AG10803 (cell line): Measurements from ENCODE around the gene STK39.

Experiments
- DNase-seq: peaks from one replicate; pipeline ENCODE4 v3.0.0; 2010; ENCODE audit warnings: low read depth
- H3K4me3 ChIP-seq: 2 replicates; pipeline ENCODE4 v1.5.1; 2011; ENCODE audit warnings: mild to moderate bottlenecking, low read length, control low read depth
- TF ChIP-seq, protein P1 (sequence below): conservative IDR thresholded peaks from 2 replicates; pipeline ENCODE4 v1.5.1; 2011; ENCODE audit warnings: mild to moderate bottlenecking, low read length, control low read depth, inconsistent platforms

The STK39 gene

DNA sequence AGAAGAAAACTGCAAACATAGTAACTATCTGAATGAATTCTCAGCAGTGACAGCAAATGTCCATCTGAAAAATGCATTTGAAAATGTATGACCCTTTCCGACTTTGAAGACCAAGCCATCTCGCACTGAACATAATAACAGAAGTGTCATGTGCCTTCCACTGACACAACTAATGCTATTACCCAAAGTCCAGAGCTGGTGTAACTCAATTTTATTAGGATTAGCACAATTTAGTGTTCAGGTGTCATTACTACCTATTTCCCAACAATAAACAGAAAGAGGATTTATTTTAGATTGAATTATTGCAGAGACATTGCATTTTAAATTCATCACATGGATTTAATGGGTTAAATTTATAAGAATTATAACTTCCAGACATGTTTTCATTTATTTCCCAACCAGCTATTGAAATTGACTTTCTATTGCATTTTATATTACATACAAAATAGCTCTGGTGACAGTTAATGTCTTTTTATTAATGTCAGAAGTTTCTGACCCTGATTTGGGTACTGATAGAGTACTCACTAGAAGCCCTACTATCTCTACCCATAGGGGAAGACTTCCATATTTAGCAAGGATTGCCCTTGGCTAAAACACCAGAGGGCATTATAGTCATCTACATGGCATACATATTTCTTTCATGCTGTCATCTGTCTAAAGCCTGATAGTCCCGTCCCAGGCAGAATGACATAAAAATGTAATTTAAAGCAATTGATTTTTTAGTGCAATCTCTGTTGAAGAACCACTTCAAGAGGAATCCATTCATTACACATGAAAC lies 7.0 kb upstream of the STK39 start:
- peak; percentile 26 for DNase-seq
- TF ChIP-seq, protein P1, sequence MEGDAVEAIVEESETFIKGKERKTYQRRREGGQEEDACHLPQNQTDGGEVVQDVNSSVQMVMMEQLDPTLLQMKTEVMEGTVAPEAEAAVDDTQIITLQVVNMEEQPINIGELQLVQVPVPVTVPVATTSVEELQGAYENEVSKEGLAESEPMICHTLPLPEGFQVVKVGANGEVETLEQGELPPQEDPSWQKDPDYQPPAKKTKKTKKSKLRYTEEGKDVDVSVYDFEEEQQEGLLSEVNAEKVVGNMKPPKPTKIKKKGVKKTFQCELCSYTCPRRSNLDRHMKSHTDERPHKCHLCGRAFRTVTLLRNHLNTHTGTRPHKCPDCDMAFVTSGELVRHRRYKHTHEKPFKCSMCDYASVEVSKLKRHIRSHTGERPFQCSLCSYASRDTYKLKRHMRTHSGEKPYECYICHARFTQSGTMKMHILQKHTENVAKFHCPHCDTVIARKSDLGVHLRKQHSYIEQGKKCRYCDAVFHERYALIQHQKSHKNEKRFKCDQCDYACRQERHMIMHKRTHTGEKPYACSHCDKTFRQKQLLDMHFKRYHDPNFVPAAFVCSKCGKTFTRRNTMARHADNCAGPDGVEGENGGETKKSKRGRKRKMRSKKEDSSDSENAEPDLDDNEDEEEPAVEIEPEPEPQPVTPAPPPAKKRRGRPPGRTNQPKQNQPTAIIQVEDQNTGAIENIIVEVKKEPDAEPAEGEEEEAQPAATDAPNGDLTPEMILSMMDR: no peak; the same call in 1 of the 2 replicates
- H3K4me3 ChIP-seq: no peak overlapping the region

GRCh38 chr2:168253379-168253778 lies 6.0 kb upstream of the STK39 start:
- TF ChIP-seq, protein P1: no peak
- no peak for DNase-seq
- no peak overlapping the region for H3K4me3 ChIP-seq

DNA sequence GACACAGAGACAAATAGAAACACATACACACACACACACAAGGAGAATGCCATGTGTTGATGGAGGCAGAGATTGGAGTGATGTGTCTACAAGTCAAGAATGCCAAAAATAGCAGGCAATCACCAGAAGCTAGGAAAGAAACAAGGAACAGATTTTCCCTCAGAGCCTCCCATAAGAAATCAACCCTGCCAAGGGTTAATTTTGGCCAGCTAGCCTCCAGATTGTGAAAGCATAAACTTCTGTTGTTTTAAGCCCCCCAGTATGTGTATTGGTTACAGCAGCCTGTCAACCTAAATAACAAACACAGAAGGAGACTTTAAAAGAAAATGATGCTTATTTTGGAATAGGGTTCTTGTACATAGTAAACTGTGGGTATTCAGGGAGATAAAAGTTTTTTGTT lies 5.6 kb upstream of the STK39 start:
- TF ChIP-seq, protein P1: no peak
- DNase-seq: no peak
- no peak overlapping the region for H3K4me3 ChIP-seq

DNA sequence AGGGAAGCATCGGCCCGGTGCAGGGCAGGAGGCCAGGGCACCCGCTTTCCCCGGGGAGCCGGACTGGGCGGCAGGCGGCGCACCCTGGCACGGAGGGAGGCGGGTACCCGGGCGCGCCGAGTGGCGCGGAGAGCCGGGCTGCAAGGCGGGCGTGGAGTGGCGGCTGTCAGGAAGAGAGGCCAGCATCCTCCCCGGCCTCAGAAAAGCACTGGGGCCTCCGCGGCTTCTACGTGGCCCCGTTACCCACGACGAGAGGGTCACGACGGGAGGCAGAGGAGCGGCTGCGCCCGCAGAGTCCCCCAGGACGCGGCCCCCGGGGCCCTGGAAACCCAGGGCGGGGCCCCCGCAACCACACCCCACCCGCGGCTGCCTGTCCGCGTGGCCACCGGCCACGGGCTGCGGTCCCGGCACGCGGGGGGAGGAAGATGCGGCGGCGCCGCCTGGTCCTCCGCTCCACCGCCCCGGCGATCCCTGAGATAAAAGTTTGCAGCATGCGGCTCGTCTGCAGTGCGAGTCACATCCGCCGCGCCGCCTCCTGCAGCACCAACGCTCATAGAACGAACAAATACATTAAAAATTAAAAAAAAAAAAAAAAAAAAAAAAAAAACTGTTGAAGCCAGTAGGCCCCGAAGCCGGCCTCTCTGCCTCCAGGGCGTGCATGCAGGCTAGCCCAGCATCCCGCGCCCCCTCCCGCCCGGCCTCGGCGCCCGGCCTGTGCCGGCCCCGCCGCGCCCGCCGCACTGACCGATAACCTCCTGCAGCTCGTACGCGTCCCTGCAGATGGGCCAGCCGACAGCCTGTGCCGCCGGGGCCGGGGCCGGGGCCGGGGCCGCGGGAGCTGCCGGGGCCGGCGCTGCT lies 683 bp downstream of the STK39 start:
- DNase-seq: peak; percentile 61
- peak overlapping the region; percentile 74 for H3K4me3 ChIP-seq
- TF ChIP-seq, protein P1: peak; percentile 24

GRCh38 chr2:168246072-168246482 lies 1.3 kb downstream of the STK39 start:
- TF ChIP-seq, protein P1: no peak
- no peak for DNase-seq
- H3K4me3 ChIP-seq: peak overlapping the region; percentile 74

- DNase-seq: no peak
- TF ChIP-seq, protein P1: no peak
- no peak overlapping the region for H3K4me3 ChIP-seq
Measured at GRCh38 chr2:168245074-168245825, 2.1 kb downstream of the STK39 start.
